ENCODE results near the gene SRGAP2B.
"Not testable (repeated sequence)": the region's sequence is repeated elsewhere in the genome, so short reads cannot be mapped to it uniquely, and the experiment has no call there.

SRGAP2B gene

GRCh38 chr1:145019709-145020108, 75.4 kb downstream of the SRGAP2B start:
- H3K9ac ChIP-seq (ENCODE audit: low read depth, low read length); H3K4me1 ChIP-seq (ENCODE audit: control insufficient read depth, insufficient read depth, low read length); H3K4me3 ChIP-seq (ENCODE audit: low read length); H3K36me3 ChIP-seq (ENCODE audit: insufficient read depth, low read length); H3K27me3 ChIP-seq (ENCODE audit: control insufficient read depth, insufficient read depth, low read length); H3K9me3 ChIP-seq (replicated peaks; ENCODE audit: low read length); H3K4me2 ChIP-seq (ENCODE audit: low read length): not testable (repeated sequence)

- not testable (repeated sequence) for H3K9me3 ChIP-seq (replicated peaks; ENCODE audit: low read length); H3K9ac ChIP-seq (ENCODE audit: low read depth, low read length); H3K4me2 ChIP-seq (ENCODE audit: low read length); H3K27me3 ChIP-seq (ENCODE audit: control insufficient read depth, insufficient read depth, low read length); H3K4me3 ChIP-seq (ENCODE audit: low read length); H3K36me3 ChIP-seq (ENCODE audit: insufficient read depth, low read length); H3K4me1 ChIP-seq (ENCODE audit: control insufficient read depth, insufficient read depth, low read length)
These were observed 77.4 kb downstream of the SRGAP2B start for GRCh38 chr1:145017725-145018124.

GRCh38 chr1:145016492-145016862, 78.7 kb downstream of the SRGAP2B start:
- H3K4me1 ChIP-seq (ENCODE audit: control insufficient read depth, insufficient read depth, low read length); H3K9ac ChIP-seq (ENCODE audit: low read depth, low read length); H3K36me3 ChIP-seq (ENCODE audit: insufficient read depth, low read length); H3K4me3 ChIP-seq (ENCODE audit: low read length); H3K4me2 ChIP-seq (ENCODE audit: low read length); H3K9me3 ChIP-seq (replicated peaks; ENCODE audit: low read length); H3K27me3 ChIP-seq (ENCODE audit: control insufficient read depth, insufficient read depth, low read length): not testable (repeated sequence)

- H3K4me3 ChIP-seq (ENCODE audit: low read length); H3K9me3 ChIP-seq (replicated peaks; ENCODE audit: low read length); H3K4me1 ChIP-seq (ENCODE audit: control insufficient read depth, insufficient read depth, low read length); H3K9ac ChIP-seq (ENCODE audit: low read depth, low read length); H3K4me2 ChIP-seq (ENCODE audit: low read length); H3K36me3 ChIP-seq (ENCODE audit: insufficient read depth, low read length); H3K27me3 ChIP-seq (ENCODE audit: control insufficient read depth, insufficient read depth, low read length): not testable (repeated sequence)
These were observed 79.2 kb downstream of the SRGAP2B start for GRCh38 chr1:145015744-145016491.

- not testable (repeated sequence) for H3K9ac ChIP-seq (ENCODE audit: low read depth, low read length); H3K4me2 ChIP-seq (ENCODE audit: low read length); H3K27me3 ChIP-seq (ENCODE audit: control insufficient read depth, insufficient read depth, low read length); H3K36me3 ChIP-seq (ENCODE audit: insufficient read depth, low read length); H3K4me1 ChIP-seq (ENCODE audit: control insufficient read depth, insufficient read depth, low read length); H3K9me3 ChIP-seq (replicated peaks; ENCODE audit: low read length); H3K4me3 ChIP-seq (ENCODE audit: low read length)
These were observed 81.8 kb downstream of the SRGAP2B start for GRCh38 chr1:145013353-145013752.

GRCh38 chr1:145011811-145012210, 83.3 kb downstream of the SRGAP2B start:
- H3K4me3 ChIP-seq (ENCODE audit: low read length); H3K4me2 ChIP-seq (ENCODE audit: low read length); H3K36me3 ChIP-seq (ENCODE audit: insufficient read depth, low read length); H3K4me1 ChIP-seq (ENCODE audit: control insufficient read depth, insufficient read depth, low read length); H3K27me3 ChIP-seq (ENCODE audit: control insufficient read depth, insufficient read depth, low read length); H3K9ac ChIP-seq (ENCODE audit: low read depth, low read length); H3K9me3 ChIP-seq (replicated peaks; ENCODE audit: low read length): not testable (repeated sequence)

- not testable (repeated sequence) for H3K9ac ChIP-seq (ENCODE audit: low read depth, low read length); H3K9me3 ChIP-seq (replicated peaks; ENCODE audit: low read length); H3K4me1 ChIP-seq (ENCODE audit: control insufficient read depth, insufficient read depth, low read length); H3K27me3 ChIP-seq (ENCODE audit: control insufficient read depth, insufficient read depth, low read length); H3K4me3 ChIP-seq (ENCODE audit: low read length); H3K36me3 ChIP-seq (ENCODE audit: insufficient read depth, low read length); H3K4me2 ChIP-seq (ENCODE audit: low read length)
These were observed 84.5 kb downstream of the SRGAP2B start for GRCh38 chr1:145010580-145010979.

- H3K9ac ChIP-seq (ENCODE audit: low read depth, low read length); H3K4me3 ChIP-seq (ENCODE audit: low read length); H3K4me1 ChIP-seq (ENCODE audit: control insufficient read depth, insufficient read depth, low read length); H3K9me3 ChIP-seq (replicated peaks; ENCODE audit: low read length); H3K4me2 ChIP-seq (ENCODE audit: low read length); H3K27me3 ChIP-seq (ENCODE audit: control insufficient read depth, insufficient read depth, low read length); H3K36me3 ChIP-seq (ENCODE audit: insufficient read depth, low read length): not testable (repeated sequence)
These were observed 85.2 kb downstream of the SRGAP2B start for GRCh38 chr1:145009928-145010327.

GRCh38 chr1:145008388-145008787, 86.7 kb downstream of the SRGAP2B start:
- H3K4me2 ChIP-seq (ENCODE audit: low read length); H3K36me3 ChIP-seq (ENCODE audit: insufficient read depth, low read length); H3K27me3 ChIP-seq (ENCODE audit: control insufficient read depth, insufficient read depth, low read length); H3K4me3 ChIP-seq (ENCODE audit: low read length); H3K9me3 ChIP-seq (replicated peaks; ENCODE audit: low read length); H3K4me1 ChIP-seq (ENCODE audit: control insufficient read depth, insufficient read depth, low read length); H3K9ac ChIP-seq (ENCODE audit: low read depth, low read length): not testable (repeated sequence)

- H3K9ac ChIP-seq (ENCODE audit: low read depth, low read length); H3K4me3 ChIP-seq (ENCODE audit: low read length); H3K36me3 ChIP-seq (ENCODE audit: insufficient read depth, low read length); H3K4me1 ChIP-seq (ENCODE audit: control insufficient read depth, insufficient read depth, low read length); H3K27me3 ChIP-seq (ENCODE audit: control insufficient read depth, insufficient read depth, low read length); H3K4me2 ChIP-seq (ENCODE audit: low read length); H3K9me3 ChIP-seq (replicated peaks; ENCODE audit: low read length): not testable (repeated sequence)
These were observed 90.0 kb downstream of the SRGAP2B start for GRCh38 chr1:145005142-145005541.

GRCh38 chr1:145001381-145001780, 93.7 kb downstream of the SRGAP2B start:
- not testable (repeated sequence) for H3K9ac ChIP-seq (ENCODE audit: low read depth, low read length); H3K4me3 ChIP-seq (ENCODE audit: low read length)

GRCh38 chr1:145000743-145001326, 94.3 kb downstream of the SRGAP2B start:
- not testable (repeated sequence) for H3K9ac ChIP-seq (ENCODE audit: low read depth, low read length); H3K4me2 ChIP-seq (ENCODE audit: low read length)

More at GRCh38 chr1:145001381-145001780, 93.7 kb downstream of the SRGAP2B start:
- not testable (repeated sequence) for H3K36me3 ChIP-seq (ENCODE audit: insufficient read depth, low read length); H3K4me2 ChIP-seq (ENCODE audit: low read length); H3K27me3 ChIP-seq (ENCODE audit: control insufficient read depth, insufficient read depth, low read length); H3K4me1 ChIP-seq (ENCODE audit: control insufficient read depth, insufficient read depth, low read length); H3K9me3 ChIP-seq (replicated peaks; ENCODE audit: low read length)

More at GRCh38 chr1:145000743-145001326, 94.3 kb downstream of the SRGAP2B start:
- H3K4me1 ChIP-seq (ENCODE audit: control insufficient read depth, insufficient read depth, low read length); H3K4me3 ChIP-seq (ENCODE audit: low read length); H3K36me3 ChIP-seq (ENCODE audit: insufficient read depth, low read length); H3K27me3 ChIP-seq (ENCODE audit: control insufficient read depth, insufficient read depth, low read length); H3K9me3 ChIP-seq (replicated peaks; ENCODE audit: low read length): not testable (repeated sequence)

Data from skeletal muscle satellite cell (primary cell).